HFFc6 (cell line): ENCODE results near the gene PIN4. TPM values are rescaled to one million over a fixed set of nuclear protein-coding genes. Genes with fewer than 3 reads are reported as not detected.

ENCODE experiments used
- DNase-seq: peaks from one replicate; pipeline ENCODE4 v3.0.0-alpha.2; 2018
- H3K27ac Mint-ChIP-seq: 2 replicates; pipeline ENCODE4 v1.8.0; 2020; ENCODE audit warnings: mild to moderate bottlenecking, mixed read lengths
- H3K27me3 Mint-ChIP-seq: 2 replicates; pipeline ENCODE4 v1.8.0; 2021; ENCODE audit warnings: mild to moderate bottlenecking, moderate library complexity, mixed read lengths; ENCODE audit not compliant: insufficient read depth
- H3K36me3 Mint-ChIP-seq: 2 replicates; pipeline ENCODE4 v1.8.0; 2021; ENCODE audit warnings: low read depth, mixed read lengths
- H3K4me1 Mint-ChIP-seq: 2 replicates; pipeline ENCODE4 v1.8.0; 2020; ENCODE audit warnings: low read depth, mixed read lengths
- H3K4me3 Mint-ChIP-seq: 2 replicates; pipeline ENCODE4 v1.8.0; 2020; ENCODE audit warnings: mild to moderate bottlenecking, moderate library complexity, mixed read lengths
- H3K9me3 Mint-ChIP-seq: 2 replicates; pipeline ENCODE4 v1.8.0; 2020; ENCODE audit warnings: mild to moderate bottlenecking, mixed read lengths
- total RNA-seq, 6 experiments: library from RNA; stranded (reverse); fragmentation: NEBNext Ultra II Directional; extraction: Animal tissue kit (Norgen Biotek cat#: 25700); gene quantifications; 2 replicates in 1 of 6; 3 replicates in 5 of 6; pipeline ENCODE4 v1.2.3, GENCODE V29; 2021
- TF ChIP-seq, protein P1 (sequence below): fragments of 200-600 bp; sonication (generic); IDR thresholded peaks from 2 replicates; pipeline ENCODE4 v1.5.0; 2021; ENCODE audit warnings: antibody characterized with exemption, mild to moderate bottlenecking

PIN4 gene
- total RNA-seq, 6 experiments from 2014 or later: 3.0 to 6.7 (median 4.4) TPM

GRCh38 chrX:72141372-72142004 lies 40.1 kb upstream of the PIN4 start:
- DNase-seq: no peak
- no peak overlapping the region for H3K27ac Mint-ChIP-seq
- H3K9me3 Mint-ChIP-seq: no peaks in the 10 kb centered on the region
- H3K4me1 Mint-ChIP-seq: peaks cover 6% of the 10 kb centered on the region; the same call in 1 of the 2 replicates
- peaks cover 5% of the 10 kb centered on the region for H3K27me3 Mint-ChIP-seq
- H3K4me3 Mint-ChIP-seq: no peak overlapping the region
- H3K36me3 Mint-ChIP-seq: no peaks in the 10 kb centered on the region
- TF ChIP-seq, protein P1, sequence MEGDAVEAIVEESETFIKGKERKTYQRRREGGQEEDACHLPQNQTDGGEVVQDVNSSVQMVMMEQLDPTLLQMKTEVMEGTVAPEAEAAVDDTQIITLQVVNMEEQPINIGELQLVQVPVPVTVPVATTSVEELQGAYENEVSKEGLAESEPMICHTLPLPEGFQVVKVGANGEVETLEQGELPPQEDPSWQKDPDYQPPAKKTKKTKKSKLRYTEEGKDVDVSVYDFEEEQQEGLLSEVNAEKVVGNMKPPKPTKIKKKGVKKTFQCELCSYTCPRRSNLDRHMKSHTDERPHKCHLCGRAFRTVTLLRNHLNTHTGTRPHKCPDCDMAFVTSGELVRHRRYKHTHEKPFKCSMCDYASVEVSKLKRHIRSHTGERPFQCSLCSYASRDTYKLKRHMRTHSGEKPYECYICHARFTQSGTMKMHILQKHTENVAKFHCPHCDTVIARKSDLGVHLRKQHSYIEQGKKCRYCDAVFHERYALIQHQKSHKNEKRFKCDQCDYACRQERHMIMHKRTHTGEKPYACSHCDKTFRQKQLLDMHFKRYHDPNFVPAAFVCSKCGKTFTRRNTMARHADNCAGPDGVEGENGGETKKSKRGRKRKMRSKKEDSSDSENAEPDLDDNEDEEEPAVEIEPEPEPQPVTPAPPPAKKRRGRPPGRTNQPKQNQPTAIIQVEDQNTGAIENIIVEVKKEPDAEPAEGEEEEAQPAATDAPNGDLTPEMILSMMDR: no peak

- no peaks in the 10 kb centered on the region for H3K36me3 Mint-ChIP-seq
- no peak overlapping the region for H3K27ac Mint-ChIP-seq
- DNase-seq: no peak
- no peaks in the 10 kb centered on the region for H3K9me3 Mint-ChIP-seq
- no peak overlapping the region for H3K4me3 Mint-ChIP-seq
- H3K27me3 Mint-ChIP-seq: peaks cover 9% of the 10 kb centered on the region
- peaks cover 6% of the 10 kb centered on the region; the same call in 1 of the 2 replicates for H3K4me1 Mint-ChIP-seq
- TF ChIP-seq, protein P1: no peak
These were observed 39.3 kb upstream of the PIN4 start for GRCh38 chrX:72142094-72142793.

- Mint-ChIP-seq H3K4me3 (no peak overlapping the region), H3K27ac (no peak overlapping the region), H3K4me1 (peaks cover 6% of the 10 kb centered on the region; the same call in 1 of the 2 replicates)
These were observed 38.6 kb upstream of the PIN4 start for GRCh38 chrX:72142794-72143608.

DNA sequence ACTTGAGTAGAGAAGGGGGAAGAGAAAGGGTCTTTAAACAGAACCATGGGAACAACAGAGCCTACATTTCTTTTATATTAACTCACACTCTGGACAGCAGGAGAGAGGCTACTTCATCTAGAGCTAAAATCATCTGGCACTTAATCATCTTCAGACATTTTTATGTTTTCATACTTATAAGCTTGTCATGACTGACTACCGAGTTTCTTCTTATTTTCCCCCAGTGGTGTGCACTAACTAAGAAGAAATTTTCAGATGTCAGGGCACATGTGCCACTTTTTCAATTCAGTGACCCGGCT lies 38.0 kb upstream of the PIN4 start:
- Mint-ChIP-seq H3K4me1 (peaks cover 6% of the 10 kb centered on the region; the same call in 1 of the 2 replicates), H3K4me3 (no peak overlapping the region)
- TF ChIP-seq, protein P1: no peak

More at GRCh38 chrX:72142794-72143608, 38.6 kb upstream of the PIN4 start:
- no peak for DNase-seq
- Mint-ChIP-seq H3K27me3 (peaks cover 15% of the 10 kb centered on the region), H3K36me3 (no peaks in the 10 kb centered on the region), H3K9me3 (no peaks in the 10 kb centered on the region)
- TF ChIP-seq, protein P1: no peak

GRCh38 chrX:72145181-72145580 lies 36.4 kb upstream of the PIN4 start:
- Mint-ChIP-seq H3K27ac (no peak overlapping the region), H3K36me3 (no peaks in the 10 kb centered on the region), H3K27me3 (peaks cover 16% of the 10 kb centered on the region), H3K4me1 (peaks cover 6% of the 10 kb centered on the region; the same call in 1 of the 2 replicates), H3K4me3 (no peak overlapping the region), H3K9me3 (no peaks in the 10 kb centered on the region)
- TF ChIP-seq, protein P1: no peak
- DNase-seq: no peak

More for the DNA sequence above, 38.0 kb upstream of the PIN4 start:
- H3K9me3 Mint-ChIP-seq: no peaks in the 10 kb centered on the region
- no peaks in the 10 kb centered on the region for H3K36me3 Mint-ChIP-seq
- no peak for DNase-seq
- H3K27ac Mint-ChIP-seq: no peak overlapping the region
- peaks cover 16% of the 10 kb centered on the region for H3K27me3 Mint-ChIP-seq
